Measurements from ENCODE around the gene RB1.
A peak's percentile ranks its signal among the peaks of the same experiment; 100 is the strongest.

RB1 gene

GRCh38 chr13:48356750-48357149 is 53.2 kb downstream of the RB1 start:
- DNase-seq: no peak

DNA sequence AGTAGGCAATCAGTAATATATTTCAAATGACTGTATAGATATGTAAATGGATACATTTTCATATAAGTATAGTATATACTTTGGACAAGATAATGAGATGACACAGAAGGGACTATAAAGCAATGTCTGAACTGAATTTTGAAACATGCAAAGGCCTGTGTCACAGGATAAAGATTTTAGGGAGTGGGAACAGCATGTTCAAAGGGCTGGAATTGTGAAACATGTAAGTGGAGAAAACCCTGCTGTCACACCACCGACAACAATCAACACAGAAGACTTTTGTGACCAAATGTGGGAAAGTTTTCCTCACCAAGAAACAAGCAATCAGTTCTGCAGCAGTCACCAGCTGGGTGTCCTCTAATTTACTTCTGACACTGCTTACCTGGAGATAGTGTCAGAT is 66.4 kb downstream of the RB1 start:
- DNase-seq: no peak

DNA sequence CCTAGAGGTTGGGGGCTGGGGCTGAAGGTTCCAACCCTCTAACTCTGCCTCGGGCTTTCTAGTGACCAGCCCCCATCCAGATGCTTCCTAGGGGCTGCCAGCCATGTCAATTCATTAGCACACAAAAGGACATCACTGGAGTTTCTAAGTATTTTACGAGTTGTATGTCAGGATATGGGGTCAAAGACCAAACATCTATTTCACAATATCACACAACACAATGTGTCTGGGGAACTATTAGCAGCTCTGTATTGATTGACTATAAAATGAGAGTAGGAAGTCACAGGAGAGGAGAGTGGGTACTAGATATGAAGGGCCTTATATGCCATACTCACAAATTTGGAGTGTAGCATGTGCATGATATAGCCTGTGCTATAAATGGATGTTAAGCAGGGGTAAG is 67.3 kb downstream of the RB1 start:
- DNase-seq: no peak

DNA sequence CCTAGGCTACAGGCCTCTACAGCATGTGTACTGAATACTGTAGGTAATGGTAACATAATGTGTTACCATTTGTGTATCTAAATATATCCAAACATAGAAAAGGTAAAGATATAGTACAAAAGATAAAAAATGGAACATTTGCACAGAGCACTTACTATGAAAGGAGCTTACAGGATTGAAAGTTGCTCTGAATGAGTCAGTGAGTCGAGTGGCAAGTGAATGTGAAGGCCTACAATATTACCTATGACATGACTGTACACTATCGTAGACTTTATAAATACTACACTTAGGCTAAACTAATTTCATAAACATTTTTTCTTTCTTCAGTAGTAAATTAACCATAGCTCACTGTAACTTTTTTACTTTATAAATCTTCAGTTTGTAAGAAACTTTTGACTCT is 74.3 kb downstream of the RB1 start:
- no peak for DNase-seq

GRCh38 chr13:48380581-48380980 is 77.0 kb downstream of the RB1 start:
- no peak for DNase-seq

GRCh38 chr13:48383384-48383783 is 79.8 kb downstream of the RB1 start:
- DNase-seq: no peak

- no peak for DNase-seq
Observed at GRCh38 chr13:48386816-48387215, 83.3 kb downstream of the RB1 start.

GRCh38 chr13:48391257-48391656 is 87.7 kb downstream of the RB1 start:
- no peak for DNase-seq

DNA sequence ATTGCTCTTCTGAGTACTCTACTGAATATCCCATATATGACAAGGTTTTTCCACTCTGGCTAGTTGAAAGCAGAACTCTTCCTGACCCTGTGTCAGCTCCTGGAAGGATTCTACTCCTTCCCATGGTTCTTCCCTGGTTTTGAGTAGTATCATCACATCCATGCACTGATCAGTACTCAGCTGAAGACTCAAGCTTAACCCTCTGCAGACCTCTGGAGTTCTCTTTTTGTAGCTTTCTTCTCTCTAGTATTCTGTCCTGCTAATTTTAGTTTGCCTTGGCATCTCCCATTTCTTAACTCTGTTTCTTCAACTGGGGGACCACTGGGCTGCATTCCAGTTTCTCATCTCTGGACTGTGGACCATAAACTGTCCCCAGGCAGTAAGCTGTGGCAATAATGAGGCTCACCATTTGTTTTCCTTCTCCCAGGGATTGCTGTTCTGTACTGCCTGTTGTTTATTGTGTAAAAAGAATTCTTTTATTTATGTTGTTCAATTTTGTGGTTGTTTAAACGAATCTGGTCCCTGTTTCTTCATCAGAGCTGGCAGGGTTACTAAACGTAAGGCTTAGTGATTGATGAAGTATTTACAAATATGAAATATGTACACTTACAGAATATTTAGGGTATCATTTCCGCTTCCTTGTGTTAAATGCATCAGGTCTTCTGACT is 89.6 kb downstream of the RB1 start:
- DNase-seq: no peak

DNA sequence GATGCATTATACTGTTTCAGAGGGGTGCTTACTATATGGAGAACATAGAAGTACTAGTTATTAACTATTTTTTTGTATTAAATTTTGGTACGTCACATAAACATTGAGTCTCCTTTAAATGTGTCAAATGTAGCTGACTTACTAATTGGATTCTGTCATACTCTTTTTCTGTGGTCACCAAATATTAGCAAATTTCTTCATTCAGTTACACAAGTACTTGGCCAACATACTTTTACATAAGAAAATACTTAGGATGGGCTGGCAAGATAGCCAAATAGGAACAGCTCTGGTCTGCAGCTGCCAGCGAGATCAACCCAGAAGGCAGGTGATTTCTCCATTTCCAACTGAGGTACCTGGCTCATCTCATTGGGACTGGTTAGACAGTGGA is 90.1 kb downstream of the RB1 start:
- DNase-seq: no peak

- no peak for DNase-seq
Observed at GRCh38 chr13:48397744-48398143, 94.2 kb downstream of the RB1 start.

- no peak for DNase-seq
Observed at GRCh38 chr13:48398450-48399095, 95.0 kb downstream of the RB1 start.

- DNase-seq: no peak
Observed at GRCh38 chr13:48400090-48400694, 96.6 kb downstream of the RB1 start.

- no peak for DNase-seq
Observed at GRCh38 chr13:48400850-48401291, 97.3 kb downstream of the RB1 start.

DNA sequence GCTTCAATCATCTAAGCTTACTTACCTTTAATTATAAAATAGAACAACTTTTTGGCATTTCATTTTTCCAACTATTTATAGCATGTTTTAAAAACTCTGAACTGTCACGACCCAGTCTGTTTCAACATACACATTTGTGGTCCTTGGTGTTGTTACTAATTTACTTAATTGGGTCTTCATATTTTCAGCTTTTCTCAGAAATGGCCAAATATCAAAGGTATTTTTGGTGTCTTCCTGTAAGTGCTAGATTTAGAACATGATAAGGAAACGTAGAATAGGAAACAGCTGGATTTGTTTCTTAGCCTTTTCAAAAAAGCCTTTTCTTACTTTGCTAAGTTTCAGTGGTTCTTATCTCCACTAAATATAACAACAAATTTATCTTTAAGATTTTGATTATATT is 97.9 kb downstream of the RB1 start:
- no peak for DNase-seq

DNA sequence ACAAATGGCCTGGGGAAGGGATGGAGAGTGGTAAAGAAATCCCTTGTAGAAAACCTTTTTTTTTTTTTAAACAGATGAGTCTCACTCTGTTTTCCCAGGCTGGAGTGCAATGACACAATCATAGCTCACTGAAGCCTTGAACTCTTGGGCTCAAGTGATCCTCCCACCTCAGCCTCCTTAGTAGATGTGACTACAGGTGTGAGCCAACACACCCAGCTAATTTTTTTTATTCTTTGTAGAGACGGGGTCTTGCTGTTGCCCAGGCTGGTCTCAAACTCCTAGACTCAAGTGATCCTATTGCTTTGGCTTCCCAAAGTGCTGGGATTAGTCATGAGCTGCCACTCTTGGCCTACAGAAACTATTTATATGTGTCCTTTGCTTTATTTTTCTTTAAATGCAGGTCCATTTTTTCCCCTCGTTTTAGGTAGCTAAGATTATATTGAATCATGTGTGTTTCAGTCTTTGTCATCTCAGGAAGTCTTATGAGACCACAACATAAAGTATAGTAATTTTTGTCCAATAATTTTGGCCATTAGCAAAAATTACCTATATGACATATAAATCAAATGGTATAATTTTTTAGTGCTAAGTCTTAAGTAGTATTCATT is 98.9 kb downstream of the RB1 start:
- no peak for DNase-seq

DNA sequence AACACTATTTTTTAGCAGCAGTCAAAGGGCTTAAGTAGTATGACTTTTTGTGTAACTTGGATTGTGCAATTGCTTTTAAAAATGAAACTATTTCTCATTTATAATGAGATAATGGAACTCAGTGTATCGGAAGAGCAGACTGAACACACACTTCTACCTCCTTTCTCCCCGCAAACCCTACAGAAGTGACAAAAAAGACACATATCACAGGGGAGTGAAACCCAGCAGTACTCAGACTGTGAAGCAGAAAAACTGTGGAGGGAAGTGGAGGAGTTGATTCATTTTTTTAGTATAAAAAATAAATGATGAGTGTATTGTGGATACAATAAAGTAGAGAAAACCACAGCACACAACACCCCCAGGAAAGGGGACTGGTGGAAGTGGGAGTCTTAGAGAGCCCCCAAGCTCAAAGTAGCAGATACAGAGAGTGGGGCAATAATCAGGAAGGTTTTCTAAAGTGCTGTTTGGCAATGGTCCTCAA is 99.6 kb downstream of the RB1 start:
- DNase-seq: no peak

DNA sequence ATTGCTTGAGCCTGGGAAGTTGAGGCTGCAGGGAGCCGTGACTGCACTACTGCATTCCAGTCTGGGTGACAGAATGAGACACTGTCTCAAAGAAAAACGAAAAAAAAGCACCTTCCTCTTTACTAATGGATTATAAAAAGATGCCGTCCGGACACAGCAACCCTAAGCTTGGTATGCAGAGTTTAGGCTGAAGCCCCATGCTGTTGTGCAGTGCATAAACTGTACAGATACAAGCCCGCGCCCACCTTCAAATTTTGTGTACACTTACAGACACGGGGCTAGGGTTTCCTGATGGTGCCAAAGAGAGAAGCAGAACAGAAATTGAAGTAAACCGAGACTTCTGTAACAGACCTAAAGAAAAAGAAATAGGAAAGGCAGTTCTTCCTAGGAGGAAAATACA is 100.4 kb downstream of the RB1 start:
- DNase-seq: no peak

DNA sequence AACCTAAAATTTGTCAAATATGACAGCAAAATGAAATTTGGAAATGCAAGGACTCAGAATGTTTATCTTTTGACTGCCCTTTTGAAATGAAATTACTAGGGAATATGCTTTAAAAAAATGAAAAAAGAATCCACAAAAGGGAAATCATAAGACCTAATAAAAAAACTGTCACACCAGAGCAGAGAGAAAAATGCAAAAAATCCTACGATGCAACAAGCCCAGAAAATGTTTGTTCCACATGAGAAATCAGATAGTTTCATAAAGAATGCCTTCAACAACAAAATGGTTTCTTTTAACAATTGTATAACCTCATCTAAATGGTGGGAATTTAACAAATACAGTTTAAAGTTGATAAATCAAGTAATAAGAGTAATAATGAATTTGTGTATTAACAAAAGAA is 101.4 kb downstream of the RB1 start:
- DNase-seq: no peak

DNA sequence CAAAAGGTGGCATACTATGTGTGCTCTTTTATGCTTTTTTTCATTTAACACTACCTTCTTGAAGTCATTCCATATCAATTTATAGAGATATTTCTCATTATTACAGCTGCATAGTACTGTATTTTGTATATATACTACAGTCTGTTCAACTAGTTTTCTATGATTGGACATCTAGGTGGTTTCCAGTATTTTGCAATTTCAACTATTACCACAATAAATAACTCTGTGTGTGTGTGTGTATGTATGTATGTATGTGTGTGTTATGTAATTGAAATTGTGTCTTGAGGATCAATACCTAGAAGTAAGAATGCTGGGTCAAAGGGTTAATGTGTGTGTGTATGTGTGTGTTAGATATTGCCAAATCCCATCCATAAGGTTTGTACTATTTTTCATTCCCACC is 102.3 kb downstream of the RB1 start:
- DNase-seq: no peak

DNA sequence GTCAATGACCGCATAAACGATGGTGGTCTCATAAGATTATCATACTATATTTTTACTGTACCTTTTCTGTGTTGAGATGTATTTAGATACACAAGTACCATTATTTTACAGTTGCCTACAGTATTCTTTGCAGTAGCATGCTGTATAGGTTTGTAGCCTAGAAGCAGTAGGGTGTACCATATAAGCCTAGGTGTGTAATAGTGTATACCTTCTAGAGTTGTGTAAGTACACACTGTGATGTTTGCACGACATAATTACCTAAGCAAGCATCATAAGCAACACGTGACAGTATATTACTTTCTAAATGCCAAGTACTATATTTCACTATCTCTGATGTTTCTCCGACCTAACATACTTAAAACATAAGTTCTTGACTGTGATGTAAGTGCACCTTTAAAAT is 106.6 kb downstream of the RB1 start:
- no peak for DNase-seq

- no peak for DNase-seq
Observed at GRCh38 chr13:48411147-48411794, 107.7 kb downstream of the RB1 start.

GRCh38 chr13:48411841-48412531 is 108.4 kb downstream of the RB1 start:
- peak in 1 of 2 experiments; percentile 27 for DNase-seq
